ENCODE results near the gene SH3BGRL2. TPM values are rescaled to one million over a fixed set of nuclear protein-coding genes. Genes with fewer than 3 reads are reported as not detected.

Gene SH3BGRL2
- total and polyA plus RNA-seq, 2 donors (not counting 1 experiment from before 2014, with no cell fraction given) = 0.01 TPM; not detected in 1

GRCh38 chr6:79646006-79646405 is 14.9 kb downstream of the SH3BGRL2 start:
- no peaks in the 10 kb centered on the region for H3K36me3 ChIP-seq (replicated peaks in 1 of 2; ENCODE audit: control extremely low read depth in 1 of 2, control insufficient read depth in 1 of 2, extremely low read depth in 1 of 2, insufficient read depth in 2 of 2, low read length in 1 of 2)
- intact Hi-C loops (cut with micrococcal nuclease) = no loop called here
- H3K4me2 ChIP-seq (replicated peaks; ENCODE audit: low read depth, low read length, poor library complexity, severe bottlenecking) = no peak overlapping the region
- no peak for ATAC-seq (ENCODE audit: low read depth)
- no peak overlapping the region for H3K9ac ChIP-seq (ENCODE audit: low read length)
- no peaks in the 10 kb centered on the region for H3K79me2 ChIP-seq (ENCODE audit: control insufficient read depth, insufficient read depth, low read length)
- H3K4me3 ChIP-seq (ENCODE audit: control extremely low read depth in 1 of 5, extremely low read depth in 1 of 5, insufficient read depth in 1 of 5, low read depth in 2 of 5, low read length in 4 of 5) = no peak overlapping the region
- no peak for DNase-seq
- ChIA-PET POLR2A (no interaction called here), CTCF (no interaction called here)
- no peaks in the 10 kb centered on the region for H3K9me3 Mint-ChIP-seq (ENCODE audit: insufficient read depth)
- peaks cover 27% of the 10 kb centered on the region for H3K27me3 Mint-ChIP-seq
- H3K4me1 ChIP-seq (ENCODE audit: control insufficient read depth in 2 of 2, insufficient read depth in 2 of 2, low read length in 2 of 2) = no peaks in the 10 kb centered on the region
- no peak for TF ChIP-seq EZH2 (IDR thresholded peaks at IDR 0.05; ENCODE audit: borderline replicate concordance, insufficient read depth, low read depth, low read length, poor library complexity, severe bottlenecking)
- TF ChIP-seq, protein P1, sequence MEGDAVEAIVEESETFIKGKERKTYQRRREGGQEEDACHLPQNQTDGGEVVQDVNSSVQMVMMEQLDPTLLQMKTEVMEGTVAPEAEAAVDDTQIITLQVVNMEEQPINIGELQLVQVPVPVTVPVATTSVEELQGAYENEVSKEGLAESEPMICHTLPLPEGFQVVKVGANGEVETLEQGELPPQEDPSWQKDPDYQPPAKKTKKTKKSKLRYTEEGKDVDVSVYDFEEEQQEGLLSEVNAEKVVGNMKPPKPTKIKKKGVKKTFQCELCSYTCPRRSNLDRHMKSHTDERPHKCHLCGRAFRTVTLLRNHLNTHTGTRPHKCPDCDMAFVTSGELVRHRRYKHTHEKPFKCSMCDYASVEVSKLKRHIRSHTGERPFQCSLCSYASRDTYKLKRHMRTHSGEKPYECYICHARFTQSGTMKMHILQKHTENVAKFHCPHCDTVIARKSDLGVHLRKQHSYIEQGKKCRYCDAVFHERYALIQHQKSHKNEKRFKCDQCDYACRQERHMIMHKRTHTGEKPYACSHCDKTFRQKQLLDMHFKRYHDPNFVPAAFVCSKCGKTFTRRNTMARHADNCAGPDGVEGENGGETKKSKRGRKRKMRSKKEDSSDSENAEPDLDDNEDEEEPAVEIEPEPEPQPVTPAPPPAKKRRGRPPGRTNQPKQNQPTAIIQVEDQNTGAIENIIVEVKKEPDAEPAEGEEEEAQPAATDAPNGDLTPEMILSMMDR (IDR thresholded peaks at IDR 0.05) = no peak
- no CpG with 5 or more reads among the region's 3 CpGs for WGBS (ENCODE audit: insufficient coverage)
- H3K27me3 ChIP-seq (replicated peaks in 1 of 4; ENCODE audit: control extremely low read depth in 1 of 4, control insufficient read depth in 3 of 4, insufficient read depth in 4 of 4, low read length in 3 of 4) = no peaks in the 10 kb centered on the region
- no peak overlapping the region for H2AFZ ChIP-seq (ENCODE audit: insufficient read depth, low read depth, low read length, poor library complexity, severe bottlenecking)
- H3K9me3 ChIP-seq (ENCODE audit: control extremely low read depth in 1 of 3, control insufficient read depth in 2 of 3, insufficient read depth in 1 of 3, low read length in 2 of 3) = no peaks in the 10 kb centered on the region
- no peak overlapping the region for H3K27ac Mint-ChIP-seq
- H3K4me1 Mint-ChIP-seq = no peaks in the 10 kb centered on the region
- H3K27ac ChIP-seq (ENCODE audit: low read length in 2 of 2) = no peak overlapping the region
- H4K20me1 ChIP-seq (ENCODE audit: control insufficient read depth, insufficient read depth, low read length, poor library complexity, severe bottlenecking) = no peaks in the 10 kb centered on the region
- no peak overlapping the region for H3K4me3 Mint-ChIP-seq

DNA sequence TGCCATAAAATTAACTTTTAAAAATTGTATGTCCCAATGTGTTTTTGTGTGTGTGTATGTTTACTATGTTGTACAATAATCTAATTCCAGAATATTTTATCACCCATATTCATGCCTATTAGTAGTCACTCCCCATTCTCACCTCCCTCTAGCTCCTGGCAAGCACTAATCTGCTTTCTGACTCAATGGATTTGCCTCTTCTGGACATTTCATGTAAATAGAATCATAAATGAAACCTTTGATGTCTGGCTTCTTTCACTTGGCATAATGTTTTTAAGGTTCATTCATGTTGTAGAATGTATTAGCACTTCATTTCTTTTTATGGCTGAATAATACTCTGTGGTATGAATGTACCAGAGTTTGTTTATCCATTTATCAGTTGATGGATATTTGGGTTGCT is 15.4 kb downstream of the SH3BGRL2 start:
- ChIA-PET POLR2A (no interaction called here), CTCF (no interaction called here)
- Mint-ChIP-seq H3K9me3 (ENCODE audit: insufficient read depth) (no peaks in the 10 kb centered on the region), H3K4me1 (no peaks in the 10 kb centered on the region), H3K4me3 (no peak overlapping the region), H3K27ac (no peak overlapping the region), H3K27me3 (peaks cover 27% of the 10 kb centered on the region)
- Histone ChIP-seq H3K79me2 (ENCODE audit: control insufficient read depth, insufficient read depth, low read length) (no peaks in the 10 kb centered on the region), H3K27me3 (replicated peaks in 1 of 4; ENCODE audit: control extremely low read depth in 1 of 4, control insufficient read depth in 3 of 4, insufficient read depth in 4 of 4, low read length in 3 of 4) (no peaks in the 10 kb centered on the region), H3K9me3 (ENCODE audit: control extremely low read depth in 1 of 3, control insufficient read depth in 2 of 3, insufficient read depth in 1 of 3, low read length in 2 of 3) (no peaks in the 10 kb centered on the region), H2AFZ (ENCODE audit: insufficient read depth, low read depth, low read length, poor library complexity, severe bottlenecking) (no peak overlapping the region), H3K9ac (ENCODE audit: low read length) (no peak overlapping the region), H4K20me1 (ENCODE audit: control insufficient read depth, insufficient read depth, low read length, poor library complexity, severe bottlenecking) (no peaks in the 10 kb centered on the region), H3K27ac (ENCODE audit: low read length in 2 of 2) (no peak overlapping the region), H3K4me1 (ENCODE audit: control insufficient read depth in 2 of 2, insufficient read depth in 2 of 2, low read length in 2 of 2) (no peaks in the 10 kb centered on the region), H3K36me3 (replicated peaks in 1 of 2; ENCODE audit: control extremely low read depth in 1 of 2, control insufficient read depth in 1 of 2, extremely low read depth in 1 of 2, insufficient read depth in 2 of 2, low read length in 1 of 2) (no peaks in the 10 kb centered on the region), H3K4me3 (ENCODE audit: control extremely low read depth in 1 of 5, extremely low read depth in 1 of 5, insufficient read depth in 1 of 5, low read depth in 2 of 5, low read length in 4 of 5) (no peak overlapping the region), H3K4me2 (replicated peaks; ENCODE audit: low read depth, low read length, poor library complexity, severe bottlenecking) (no peak overlapping the region)
- no peak for TF ChIP-seq EZH2 (IDR thresholded peaks at IDR 0.05; ENCODE audit: borderline replicate concordance, insufficient read depth, low read depth, low read length, poor library complexity, severe bottlenecking)
- TF ChIP-seq, protein P1 (IDR thresholded peaks at IDR 0.05) = no peak
- intact Hi-C loops (cut with micrococcal nuclease) = no loop called here
- DNase-seq (no peak), ATAC-seq (ENCODE audit: low read depth) (no peak)

Data from B cell (primary cell).